Left ventricle myocardium inferior (tissue), 1 donor: ENCODE results near the gene WDR27. TPM values are rescaled to one million over a fixed set of nuclear protein-coding genes. Genes with fewer than 3 reads are reported as not detected.

ENCODE experiments used
- DNase-seq: peaks from one replicate; pipeline ENCODE4 v3.0.0-alpha.2; 2020
- H3K27ac ChIP-seq: fragments of 200-600 bp; replicated peaks from 2 replicates; pipeline ENCODE4 v1.8.0; 2021
- H3K27me3 ChIP-seq: fragments of 200-600 bp; 2 replicates; pipeline ENCODE4 v1.8.0; 2021; ENCODE audit warnings: low read depth
- H3K36me3 ChIP-seq: fragments of 200-600 bp; 2 replicates; pipeline ENCODE4 v1.8.0; 2021
- H3K4me1 ChIP-seq: fragments of 200-600 bp; 2 replicates; pipeline ENCODE4 v1.8.0; 2021
- H3K4me3 ChIP-seq: fragments of 200-600 bp; 2 replicates; pipeline ENCODE4 v1.8.0; 2021; ENCODE audit warnings: mild to moderate bottlenecking, moderate library complexity
- H3K9me3 ChIP-seq: fragments of 200-600 bp; replicated peaks from 2 replicates; pipeline ENCODE4 v1.8.0; 2021
- CTCF ChIP-seq: fragments of 200-600 bp; IDR thresholded peaks from 2 replicates; pipeline ENCODE4 v1.8.0; 2021; ENCODE audit warnings: antibody characterized with exemption, mild to moderate bottlenecking, borderline replicate concordance
- intact Hi-C: fragments of 100-400 bp; cut with micrococcal nuclease; formaldehyde crosslinking; loops from one replicate; pipeline ENCODE4 v1.11.0; 2022
- total RNA-seq: library from RNA; stranded (reverse); fragmentation: NEBNext Ultra II Directional; extraction: Animal tissue kit (Norgen Biotek cat#: 25700); gene quantifications from one replicate; pipeline ENCODE4 v1.2.1, GENCODE V29; 2021
- donor health status: DM: no; HTN: yes; CAD: no; lungs with severe emphysema.

Gene WDR27
- total RNA-seq, 1 donor from 2014 or later = 9.1 TPM

GRCh38 chr6:169415179-169415578 is 286.6 kb downstream of the WDR27 start:
- intact Hi-C loops = no loop called here
- H3K36me3 ChIP-seq = no peaks in the 10 kb centered on the region
- no peak for DNase-seq
- no peak overlapping the region for H3K4me3 ChIP-seq
- H3K9me3 ChIP-seq = peaks cover 33% of the 10 kb centered on the region
- TF ChIP-seq CTCF = no peak
- H3K27ac ChIP-seq = no peak overlapping the region
- no peaks in the 10 kb centered on the region for H3K4me1 ChIP-seq
- H3K27me3 ChIP-seq = peaks cover 17% of the 10 kb centered on the region

- peaks cover 38% of the 10 kb centered on the region for H3K9me3 ChIP-seq
- no peaks in the 10 kb centered on the region for H3K36me3 ChIP-seq
- H3K4me3 ChIP-seq = no peak overlapping the region
- H3K27ac ChIP-seq = no peak overlapping the region
- no peak for DNase-seq
- no peaks in the 10 kb centered on the region for H3K4me1 ChIP-seq
- H3K27me3 ChIP-seq = peaks cover 26% of the 10 kb centered on the region
- intact Hi-C loops = no loop called here
- TF ChIP-seq CTCF = no peak
Observed at GRCh38 chr6:169411722-169412121, 290.1 kb downstream of the WDR27 start.

- Histone ChIP-seq H3K9me3 (peaks cover 38% of the 10 kb centered on the region), H3K36me3 (no peaks in the 10 kb centered on the region), H3K27me3 (peaks cover 26% of the 10 kb centered on the region), H3K27ac (no peak overlapping the region), H3K4me3 (no peak overlapping the region), H3K4me1 (no peaks in the 10 kb centered on the region)
- no peak for DNase-seq
- intact Hi-C loops = no loop called here
- TF ChIP-seq CTCF = no peak
Observed at GRCh38 chr6:169411296-169411695, 290.5 kb downstream of the WDR27 start.

GRCh38 chr6:169409742-169410312 is 292.0 kb downstream of the WDR27 start:
- Histone ChIP-seq H3K27ac (no peak overlapping the region), H3K36me3 (no peaks in the 10 kb centered on the region), H3K4me3 (no peak overlapping the region), H3K27me3 (peaks cover 26% of the 10 kb centered on the region), H3K9me3 (peaks cover 23% of the 10 kb centered on the region), H3K4me1 (no peaks in the 10 kb centered on the region)
- intact Hi-C loops = no loop called here
- TF ChIP-seq CTCF = no peak
- DNase-seq = no peak

- Histone ChIP-seq H3K9me3 (peaks cover 5% of the 10 kb centered on the region), H3K4me3 (no peak overlapping the region), H3K27me3 (peaks cover 26% of the 10 kb centered on the region), H3K27ac (no peak overlapping the region), H3K36me3 (no peaks in the 10 kb centered on the region), H3K4me1 (no peaks in the 10 kb centered on the region)
- DNase-seq = no peak
- TF ChIP-seq CTCF = no peak
- intact Hi-C loops = no loop called here
Observed at GRCh38 chr6:169407325-169407724, 294.5 kb downstream of the WDR27 start.

Other genes with a start within 250 kb of the WDR27 start
- 14.0 TPM for gene C6orf120, start 97 bp upstream of the WDR27 start, total RNA-seq
- gene PHF10, start 22.5 kb upstream of the WDR27 start, total RNA-seq = 56.6 TPM
- gene DYNLT2, start 49.5 kb upstream of the WDR27 start, total RNA-seq = 0.66 TPM
- gene ERMARD, start 49.6 kb upstream of the WDR27 start, total RNA-seq = 9.3 TPM